GM12872 (cell line): ENCODE measurements around the gene GTPBP4.

Experiments used
- TF ChIP-seq, protein P1 (sequence below): IDR thresholded peaks from 3 replicates; pipeline ENCODE4 v1.5.1; 2011; ENCODE audit warnings: low read depth, mild to moderate bottlenecking, low read length, moderate library complexity; ENCODE audit not compliant: insufficient read depth

Gene GTPBP4

DNA sequence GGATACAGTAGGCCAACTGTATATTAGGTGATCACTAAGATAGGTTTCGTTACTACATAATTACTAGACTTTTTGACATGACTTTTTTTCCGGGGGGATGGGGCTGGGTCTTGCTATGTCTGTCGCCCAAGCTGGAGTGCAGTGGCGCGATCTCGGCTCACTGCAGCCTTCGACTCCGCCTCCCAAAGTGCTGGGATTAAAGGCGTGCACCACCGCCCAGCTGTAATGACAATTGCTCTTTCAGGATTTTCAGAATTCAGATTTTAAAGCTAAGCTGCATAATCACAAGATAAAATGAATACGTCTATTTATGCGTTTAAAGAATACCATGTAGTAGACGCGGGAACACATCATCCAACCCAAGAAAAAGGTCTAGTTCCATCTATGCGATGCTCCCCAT, 59.7 kb downstream of the GTPBP4 start:
- TF ChIP-seq, protein P1, sequence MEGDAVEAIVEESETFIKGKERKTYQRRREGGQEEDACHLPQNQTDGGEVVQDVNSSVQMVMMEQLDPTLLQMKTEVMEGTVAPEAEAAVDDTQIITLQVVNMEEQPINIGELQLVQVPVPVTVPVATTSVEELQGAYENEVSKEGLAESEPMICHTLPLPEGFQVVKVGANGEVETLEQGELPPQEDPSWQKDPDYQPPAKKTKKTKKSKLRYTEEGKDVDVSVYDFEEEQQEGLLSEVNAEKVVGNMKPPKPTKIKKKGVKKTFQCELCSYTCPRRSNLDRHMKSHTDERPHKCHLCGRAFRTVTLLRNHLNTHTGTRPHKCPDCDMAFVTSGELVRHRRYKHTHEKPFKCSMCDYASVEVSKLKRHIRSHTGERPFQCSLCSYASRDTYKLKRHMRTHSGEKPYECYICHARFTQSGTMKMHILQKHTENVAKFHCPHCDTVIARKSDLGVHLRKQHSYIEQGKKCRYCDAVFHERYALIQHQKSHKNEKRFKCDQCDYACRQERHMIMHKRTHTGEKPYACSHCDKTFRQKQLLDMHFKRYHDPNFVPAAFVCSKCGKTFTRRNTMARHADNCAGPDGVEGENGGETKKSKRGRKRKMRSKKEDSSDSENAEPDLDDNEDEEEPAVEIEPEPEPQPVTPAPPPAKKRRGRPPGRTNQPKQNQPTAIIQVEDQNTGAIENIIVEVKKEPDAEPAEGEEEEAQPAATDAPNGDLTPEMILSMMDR, result no peak

DNA sequence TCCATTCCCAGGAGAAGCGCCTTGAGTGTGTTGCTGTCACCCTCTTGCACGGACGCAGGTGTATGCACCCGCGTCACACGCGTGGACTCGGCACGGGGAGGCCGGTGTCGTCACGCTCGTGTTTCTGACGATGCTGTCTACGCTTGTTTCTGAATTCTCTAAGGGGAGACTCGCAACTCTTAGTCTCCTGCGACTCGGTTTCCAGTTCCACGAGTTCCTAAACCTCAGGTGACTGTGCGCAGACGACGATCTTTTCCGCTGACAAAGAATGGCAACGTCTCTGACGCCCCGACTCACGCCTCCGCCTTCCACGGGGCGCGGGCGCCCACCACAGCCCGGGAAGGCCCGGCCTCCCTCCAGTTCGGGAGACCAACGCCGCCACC, 60.1 kb downstream of the GTPBP4 start:
- TF ChIP-seq, protein P1, result no peak

DNA sequence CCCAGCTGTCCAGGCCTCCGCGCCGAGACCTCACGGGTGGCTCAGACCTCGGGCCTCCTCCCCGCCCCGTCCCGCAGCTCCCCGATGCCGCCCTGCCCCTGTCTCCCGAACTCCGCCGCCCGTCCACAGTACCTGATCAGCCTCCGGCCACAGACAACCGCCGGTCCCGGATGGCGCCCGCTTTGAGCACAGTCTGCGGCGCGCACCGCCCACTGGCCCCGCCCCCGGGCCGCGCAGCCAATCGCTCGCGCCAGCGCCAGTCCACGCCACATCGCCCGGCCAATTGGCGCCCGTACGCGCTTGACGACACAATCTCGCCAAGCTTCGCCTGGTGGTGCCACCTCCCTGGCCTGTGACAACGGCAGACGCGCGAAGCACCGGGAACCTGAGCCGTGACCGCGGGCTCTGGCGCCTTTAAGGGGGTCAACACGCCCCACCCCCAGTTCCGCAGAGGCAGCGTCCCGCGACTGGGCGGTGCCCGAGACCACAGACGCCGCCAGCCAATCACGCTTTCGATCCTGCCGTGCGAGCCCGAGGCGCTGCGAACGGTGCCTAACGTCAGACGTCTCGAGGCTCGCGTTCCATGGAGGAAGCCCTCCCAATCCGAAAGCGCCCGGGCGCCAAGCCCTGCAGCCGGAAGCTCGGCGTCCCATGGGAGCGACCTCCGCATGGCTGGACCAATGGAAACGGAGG, 60.6 kb downstream of the GTPBP4 start, which contains the start of gene IDI1:
IDI1 (minus strand) TSS at position 388 of the 693 bp plus-strand sequence; CDS start at position 272, 116 bp downstream.
- TF ChIP-seq, protein P1, result no peak

DNA sequence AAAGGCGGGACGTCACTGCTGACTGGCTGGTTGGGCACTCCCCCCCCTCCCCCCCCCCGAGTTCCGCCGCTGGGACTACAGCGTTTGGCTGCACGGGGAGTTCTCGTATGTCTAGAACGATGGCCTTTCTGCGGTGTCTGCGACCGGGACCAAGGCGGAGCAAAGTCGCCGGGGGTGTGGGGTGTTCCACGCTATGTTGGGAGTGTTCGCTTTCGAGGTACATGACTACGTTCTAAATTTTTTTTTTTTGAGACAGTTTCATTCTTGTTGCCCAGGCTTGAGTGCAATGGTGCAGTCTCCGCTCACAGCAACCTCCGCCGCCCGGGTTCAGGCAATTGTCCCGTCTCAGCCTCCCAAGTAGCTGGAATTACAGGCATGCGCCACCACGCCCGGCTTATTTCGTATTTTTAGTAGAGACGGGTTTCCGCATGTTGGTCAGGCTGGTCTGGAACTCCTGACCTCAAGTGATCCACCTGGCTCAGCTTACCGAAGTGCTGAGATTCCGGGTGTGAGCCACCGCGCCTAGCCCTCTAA, 61.3 kb downstream of the GTPBP4 start:
- TF ChIP-seq, protein P1, result no peak

DNA sequence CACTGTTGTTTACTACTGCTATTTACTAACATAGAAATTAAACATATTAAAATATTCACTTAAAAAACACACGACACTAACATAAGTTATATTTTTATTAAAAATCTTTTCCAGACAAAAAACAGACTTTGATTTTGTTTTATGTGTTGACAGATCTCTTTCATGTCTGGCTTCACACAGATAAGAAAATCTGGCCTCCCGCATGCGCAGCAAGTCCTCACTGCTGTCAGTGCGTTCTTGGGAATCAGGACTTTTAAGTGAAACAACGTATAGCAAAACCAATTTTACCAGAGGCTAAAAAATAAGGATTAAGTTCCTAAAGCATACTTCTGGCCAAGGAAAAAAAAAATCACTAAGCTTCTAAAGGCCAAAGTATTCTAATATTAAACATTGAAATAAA, 61.9 kb downstream of the GTPBP4 start:
- TF ChIP-seq, protein P1, result no peak

DNA sequence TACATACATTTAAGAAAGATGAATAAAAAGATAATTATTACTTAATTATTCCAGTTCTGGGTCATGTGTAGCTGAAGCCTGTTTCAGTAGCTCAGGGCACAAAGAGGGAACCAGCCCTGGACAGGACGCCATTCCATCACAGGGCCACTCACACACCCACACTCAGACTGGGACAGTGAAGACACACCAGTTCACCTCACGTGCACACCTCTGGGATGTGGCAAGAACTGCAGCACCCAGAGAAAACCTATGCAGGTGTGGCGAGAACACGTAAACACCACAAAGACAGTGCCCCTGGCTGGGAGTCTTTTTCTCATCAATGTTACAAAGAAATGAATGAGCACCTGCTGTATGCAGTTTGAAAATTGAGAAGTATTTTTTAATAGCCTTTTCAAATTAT, 62.3 kb downstream of the GTPBP4 start:
- TF ChIP-seq, protein P1, result peak; percentile 40; the same call in 2 of the 3 replicates

DNA sequence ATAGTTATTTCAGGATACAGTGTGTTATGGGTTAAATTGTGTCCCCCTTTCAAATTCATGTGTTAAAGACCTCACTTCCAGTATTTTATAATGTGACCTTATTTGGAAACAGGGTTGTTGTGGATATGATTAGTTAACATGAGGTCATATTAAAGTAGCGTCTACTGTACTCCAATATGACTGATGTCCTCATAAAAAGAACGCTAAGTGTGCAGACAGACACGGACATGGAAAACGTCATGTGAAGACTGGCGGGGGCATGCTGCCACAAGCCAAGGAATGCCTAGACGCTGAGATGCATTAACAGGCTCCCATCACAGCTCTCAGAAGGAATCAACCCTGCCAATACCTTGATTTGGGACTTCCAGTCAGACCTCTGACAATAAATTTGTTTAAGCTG, 66.5 kb downstream of the GTPBP4 start:
- TF ChIP-seq, protein P1, result no peak
